Gastroesophageal sphincter (tissue), 4 donors: Measurements from ENCODE around the gene PNPLA7. TPM values are rescaled to one million over a fixed set of nuclear protein-coding genes. Genes with fewer than 3 reads are reported as not detected.
A peak's percentile ranks its signal among the peaks of the same experiment; 100 is the strongest.
"Not testable (repeated sequence)": the region's sequence is repeated elsewhere in the genome, so short reads cannot be mapped to it uniquely, and the experiment has no call there.

Experiments used
- ATAC-seq: fragments of 150-250 bp; one replicate; pipeline ENCODE4 v1.9.1; 2016; ENCODE audit warnings: mild to moderate bottlenecking, moderate library complexity
- H3K27ac ChIP-seq, 4 donors: fragments of 200-600 bp; sonication (generic) in 3 of 4; 1 replicate in 3 of 4; 2 replicates in 1 of 4; pipeline ENCODE4 v1.5.1; 2016 to 2019
- H3K27me3 ChIP-seq: fragments of 200-600 bp; sonication (generic); one replicate; pipeline ENCODE4 v1.5.1; 2019
- H3K36me3 ChIP-seq, 2 donors: fragments of 200-600 bp; sonication (generic); one replicate each; pipeline ENCODE4 v1.5.1; 2019; ENCODE audit warnings: control low read depth in 1 of 2
- H3K4me1 ChIP-seq, 3 donors: fragments of 200-600 bp; sonication (generic); 1 replicate in 2 of 3; 2 replicates in 1 of 3; pipeline ENCODE4 v1.5.1; 2016 to 2019; ENCODE audit warnings: control low read depth in 2 of 3
- H3K4me3 ChIP-seq, 2 donors: fragments of 200-600 bp; sonication (generic); one replicate each; pipeline ENCODE4 v1.5.1; 2019; ENCODE audit warnings: mild to moderate bottlenecking in 1 of 2, moderate library complexity in 1 of 2
- H3K9me3 ChIP-seq, 3 donors: fragments of 200-600 bp; sonication (generic); one replicate each; pipeline ENCODE4 v1.5.1; 2017 to 2019; ENCODE audit warnings: control low read depth in 2 of 3
- CTCF ChIP-seq, 4 experiments: fragments of 200-600 bp in 2 of 4; fragments of 450-650 bp in 2 of 4; sonication (generic) in 1 of 4; IDR thresholded peaks; one replicate each; pipeline ENCODE4 v1.5.1; 2017 to 2019; ENCODE audit warnings: antibody characterized with exemption in 4 of 4, mild to moderate bottlenecking in 2 of 4, moderate library complexity in 2 of 4
- EP300 ChIP-seq: sonication (generic); formaldehyde crosslinking; IDR thresholded peaks from one replicate; pipeline ENCODE4 v1.6.1; 2017; ENCODE audit warnings: antibody characterized with exemption, mild to moderate bottlenecking
- POLR2A ChIP-seq, 2 donors: fragments of 450-650 bp; IDR thresholded peaks; one replicate each; pipeline ENCODE4 v1.6.1; 2017; ENCODE audit warnings: antibody characterized with exemption in 2 of 2, mild to moderate bottlenecking in 2 of 2, moderate library complexity in 1 of 2
- POLR2AphosphoS5 ChIP-seq: sonication (generic); formaldehyde crosslinking; IDR thresholded peaks from one replicate; pipeline ENCODE4 v1.6.1; 2017; ENCODE audit warnings: antibody characterized with exemption
- WGBS, 2 donors: methylation state at CpG; one replicate each; pipeline ENCODE4 v1.1.5; 2018; ENCODE audit warnings: low coverage in 1 of 2; 5-methylcytosine and 5-hydroxymethylcytosine counted together
- total RNA-seq, 4 donors: library from RNA; depleted of rRNA; stranded (reverse); fragments of >200 nt; gene quantifications; one replicate each; pipeline ENCODE4 v1.1.0, GENCODE V29; 2016

PNPLA7 gene
- total RNA-seq, 4 donors from 2014 or later = 2.0 to 11.2 (median 6.6) TPM

- 51 to 73% methylated on average over 6 to 16 of the region's 19 CpGs for WGBS, 2 donors
- peaks cover 0 to 32% of the 10 kb centered on the region in 2 donors for H3K36me3 ChIP-seq
- no peak overlapping the region for H3K27ac ChIP-seq
- H3K27me3 ChIP-seq = no peaks in the 10 kb centered on the region
- peak; percentile 74 for ATAC-seq
- H3K4me3 ChIP-seq = no peak overlapping the region
- no peaks in the 10 kb centered on the region for H3K9me3 ChIP-seq
- H3K4me1 ChIP-seq = peaks cover 0 to 23% (median 7%) of the 10 kb centered on the region in 3 donors
- no peak for TF ChIP-seq POLR2A (IDR thresholded peaks at IDR 0.05)
- peak in 3 of 4 experiments; percentile 65 to 75 (median 68) for TF ChIP-seq CTCF (IDR thresholded peaks at IDR 0.05)
Measured at GRCh38 chr9:137534256-137535119, 15.7 kb downstream of the PNPLA7 start.

GRCh38 chr9:137532891-137533468 is 17.2 kb downstream of the PNPLA7 start:
- not testable (repeated sequence) for H3K9me3 ChIP-seq, H3K27ac ChIP-seq, H3K4me3 ChIP-seq, ATAC-seq, H3K27me3 ChIP-seq
- 100% methylated on average over 1 of the region's 10 CpGs; no CpG with 5 or more reads in 1 of the 2 donors for whole genome bisulfite sequencing, 2 donors
- peaks cover 0 to 17% of the 10 kb centered on the region in 2 donors for H3K36me3 ChIP-seq
- peaks cover 0 to 23% (median 7%) of the 10 kb centered on the region in 3 donors for H3K4me1 ChIP-seq

DNA sequence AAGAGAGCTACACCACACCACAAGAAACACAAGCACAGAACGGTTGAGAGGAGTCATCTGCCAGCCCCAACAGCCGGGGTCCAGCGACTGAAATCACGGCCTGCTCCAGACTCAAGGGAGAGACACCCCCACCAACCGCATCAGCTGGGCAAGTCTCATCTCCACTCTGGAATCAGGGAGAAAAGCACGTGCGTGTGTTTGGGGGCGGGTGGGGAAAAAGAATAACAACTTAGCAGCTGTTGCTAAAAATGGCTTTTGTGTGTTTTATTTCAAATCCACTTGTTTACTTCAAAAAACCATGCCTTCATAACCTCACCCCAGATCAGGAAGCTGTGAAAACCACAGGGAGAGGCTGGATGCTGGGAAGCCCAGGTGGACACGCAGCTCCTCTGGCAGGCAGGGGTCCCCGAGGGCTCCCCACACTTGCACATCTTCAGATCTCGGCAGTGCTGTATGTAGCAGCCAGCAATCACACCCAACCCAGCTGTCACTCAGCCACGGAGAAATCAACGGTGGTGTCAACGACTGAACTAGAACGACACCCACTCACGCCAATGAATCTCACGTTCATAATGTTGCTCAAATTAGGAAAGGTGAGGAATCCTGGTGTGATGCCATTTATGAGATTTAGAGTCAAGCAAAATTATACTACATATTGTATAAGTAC is 19.0 kb downstream of the PNPLA7 start:
- H3K27me3 ChIP-seq = no peaks in the 10 kb centered on the region
- no peak for ATAC-seq
- no peak overlapping the region for H3K4me3 ChIP-seq
- 41 to 54% methylated on average over 6 to 15 of the region's 17 CpGs for WGBS, 2 donors
- peaks cover 0 to 2% of the 10 kb centered on the region in 2 donors for H3K36me3 ChIP-seq
- peaks cover 0 to 23% (median 7%) of the 10 kb centered on the region in 3 donors for H3K4me1 ChIP-seq
- TF ChIP-seq POLR2A (IDR thresholded peaks at IDR 0.05) (no peak), CTCF (IDR thresholded peaks at IDR 0.05) (no peak), POLR2AphosphoS5 (no peak), EP300 (no peak)
- H3K27ac ChIP-seq = no peak overlapping the region
- H3K9me3 ChIP-seq = no peaks in the 10 kb centered on the region

GRCh38 chr9:137530331-137530730 is 19.9 kb downstream of the PNPLA7 start:
- peaks cover 0 to 19% (median 7%) of the 10 kb centered on the region in 3 donors for H3K4me1 ChIP-seq
- H3K27me3 ChIP-seq = no peaks in the 10 kb centered on the region
- no peak overlapping the region for H3K27ac ChIP-seq
- TF ChIP-seq CTCF (IDR thresholded peaks at IDR 0.05) (no peak), EP300 (no peak), POLR2AphosphoS5 (no peak), POLR2A (IDR thresholded peaks at IDR 0.05) (no peak)
- 71 to 78% methylated on average over 4 to 5 of the region's 5 CpGs for WGBS, 2 donors
- no peak for ATAC-seq
- no peaks in the 10 kb centered on the region for H3K9me3 ChIP-seq
- no peaks in the 10 kb centered on the region for H3K36me3 ChIP-seq
- no peak overlapping the region for H3K4me3 ChIP-seq

DNA sequence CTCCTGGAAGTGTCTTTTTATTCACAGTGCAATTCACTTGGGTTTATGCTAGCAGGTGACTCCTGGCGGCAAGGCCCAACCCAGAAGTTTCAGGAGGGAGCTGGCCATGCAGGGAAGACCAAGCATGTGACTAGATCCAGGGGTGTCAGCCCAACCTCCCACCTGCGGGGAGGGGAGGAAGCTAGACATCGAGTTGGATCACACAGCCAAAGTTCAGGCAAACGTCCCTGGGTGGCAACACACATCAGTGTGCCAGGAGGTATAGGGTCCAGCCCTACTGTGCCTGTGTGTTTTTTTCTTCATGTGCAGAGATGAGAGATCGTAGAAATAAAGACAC is 25.3 kb downstream of the PNPLA7 start:
- Histone ChIP-seq H3K36me3 (peaks cover 0 to 34% of the 10 kb centered on the region in 2 donors), H3K4me1 (no peaks in the 10 kb centered on the region), H3K9me3 (no peaks in the 10 kb centered on the region), H3K4me3 (no peak overlapping the region), H3K27me3 (no peaks in the 10 kb centered on the region), H3K27ac (no peak overlapping the region)
- WGBS, 2 donors = 83% methylated on average over 2 of the region's 5 CpGs; no CpG with 5 or more reads in 1 of the 2 donors
- no peak for ATAC-seq
- TF ChIP-seq CTCF (IDR thresholded peaks at IDR 0.05) (no peak), POLR2AphosphoS5 (no peak), EP300 (no peak), POLR2A (IDR thresholded peaks at IDR 0.05) (no peak)
